GM23338 (cell line): ENCODE measurements around the gene CHKB. TPM values are rescaled to one million over a fixed set of nuclear protein-coding genes. Genes with fewer than 3 reads are reported as not detected.

Experiments
- ATAC-seq: fragments of 200-7000 bp; cut with Tn5 transposase; 3 replicates; pipeline ENCODE4 v1.9.1; 2020
- DNase-seq: peaks from one replicate; pipeline ENCODE4 v3.0.0-alpha.2; 2015; ENCODE audit warnings: low spot score
- H2AFZ ChIP-seq: fragments of 200-600 bp; sonication (generic); 2 replicates; pipeline ENCODE4 v1.8.0; 2016; ENCODE audit warnings: antibody characterized with exemption, mild to moderate bottlenecking, moderate library complexity
- H3F3A ChIP-seq: fragments of 200-600 bp; sonication (generic); replicated peaks from 2 replicates; pipeline ENCODE4 v1.8.0; 2017; ENCODE audit warnings: antibody characterized with exemption, mixed run types, low read depth
- H3K27ac ChIP-seq: fragments of 200-600 bp; sonication (generic); 2 replicates; pipeline ENCODE4 v1.6.1; 2016; ENCODE audit warnings: low read depth
- H3K27me3 ChIP-seq: fragments of 200-600 bp; sonication (generic); 2 replicates; pipeline ENCODE4 v1.8.0; 2016; ENCODE audit warnings: mild to moderate bottlenecking, mixed run types, moderate library complexity; ENCODE audit not compliant: insufficient read depth
- H3K36me3 ChIP-seq: fragments of 200-600 bp; sonication (generic); 2 replicates; pipeline ENCODE4 v1.8.0; 2016; ENCODE audit warnings: mild to moderate bottlenecking; ENCODE audit not compliant: insufficient read depth
- H3K4me1 ChIP-seq: fragments of 200-600 bp; sonication (generic); 2 replicates; pipeline ENCODE4 v1.8.0; 2016; ENCODE audit warnings: mild to moderate bottlenecking, moderate library complexity; ENCODE audit not compliant: insufficient read depth
- H3K4me2 ChIP-seq: fragments of 200-600 bp; sonication (generic); 2 replicates; pipeline ENCODE4 v1.7.1; 2017; ENCODE audit warnings: mixed run types
- H3K4me3 ChIP-seq: fragments of 200-600 bp; sonication (generic); 2 replicates; pipeline ENCODE4 v1.6.1; 2016; ENCODE audit warnings: mixed run types
- H3K79me2 ChIP-seq: fragments of 200-600 bp; sonication (generic); replicated peaks from 2 replicates; pipeline ENCODE4 v1.8.0; 2017; ENCODE audit warnings: mild to moderate bottlenecking; ENCODE audit not compliant: insufficient read depth
- H3K9me2 ChIP-seq: fragments of 200-600 bp; sonication (generic); 2 replicates; pipeline ENCODE4 v1.8.0; 2017; ENCODE audit not compliant: insufficient read depth
- H4K20me1 ChIP-seq: fragments of 200-600 bp; sonication (generic); replicated peaks from 2 replicates; pipeline ENCODE4 v1.8.0; 2017; ENCODE audit warnings: mild to moderate bottlenecking; ENCODE audit not compliant: insufficient read depth
- H3K27ac Mint-ChIP-seq: 2 replicates; pipeline ENCODE4 v1.8.0; 2020; ENCODE audit warnings: inconsistent platforms, mild to moderate bottlenecking, moderate library complexity, mixed read lengths
- H3K27me3 Mint-ChIP-seq: 3 replicates; pipeline ENCODE4 v1.8.0; 2022; ENCODE audit warnings: low read depth, mild to moderate bottlenecking, moderate library complexity, mixed read lengths, inconsistent platforms; ENCODE audit not compliant: insufficient read depth, poor library complexity
- H3K36me3 Mint-ChIP-seq: 3 replicates; pipeline ENCODE4 v1.8.0; 2021; ENCODE audit warnings: low read depth, mild to moderate bottlenecking, inconsistent platforms, moderate library complexity, mixed read lengths
- H3K4me1 Mint-ChIP-seq: 3 replicates; pipeline ENCODE4 v1.8.0; 2020; ENCODE audit warnings: mild to moderate bottlenecking, inconsistent platforms, mixed read lengths
- H3K4me3 Mint-ChIP-seq: 3 replicates; pipeline ENCODE4 v1.8.0; 2021; ENCODE audit warnings: moderate library complexity, mild to moderate bottlenecking, inconsistent platforms, mixed read lengths
- H3K9me3 Mint-ChIP-seq: 3 replicates; pipeline ENCODE4 v1.8.0; 2020; ENCODE audit warnings: moderate library complexity, mild to moderate bottlenecking, inconsistent platforms, mixed read lengths
- CREB1 ChIP-seq: fragments of 250-450 bp; sonication (Bioruptor Pico); IDR thresholded peaks from 2 replicates; pipeline ENCODE4 v1.5.0; 2020; ENCODE audit warnings: low read depth, mild to moderate bottlenecking, moderate library complexity
- CTCF ChIP-seq, 2 experiments: fragments of 200-600 bp in 1 of 2; sonication (generic) in 1 of 2; conservative IDR thresholded peaks; 2 replicates each; pipeline versions ENCODE4 v1.5.1 to v1.6.1; 2016 to 2017; ENCODE audit warnings: antibody characterized with exemption in 2 of 2, low read depth in 2 of 2, mild to moderate bottlenecking in 2 of 2, moderate library complexity in 1 of 2
- ETS1 ChIP-seq: IDR thresholded peaks from 2 replicates; pipeline ENCODE4 v1.6.1; 2016; ENCODE audit warnings: antibody characterized with exemption
- EZH2 ChIP-seq: fragments of 200-600 bp; sonication (generic); IDR thresholded peaks from one replicate; pipeline ENCODE4 v1.8.0; 2017; ENCODE audit warnings: antibody characterized with exemption, mild to moderate bottlenecking, low read depth; ENCODE audit not compliant: unreplicated experiment
- EZH2phosphoT487 ChIP-seq: fragments of 200-600 bp; sonication (generic); IDR thresholded peaks from one replicate; pipeline ENCODE4 v1.8.1; 2018; ENCODE audit warnings: antibody characterized with exemption; ENCODE audit not compliant: unreplicated experiment
- JUNB ChIP-seq: IDR thresholded peaks from one replicate; pipeline ENCODE4 v1.6.1; 2016; ENCODE audit warnings: antibody characterized with exemption; ENCODE audit not compliant: unreplicated experiment
- NANOG ChIP-seq: IDR thresholded peaks from 2 replicates; pipeline ENCODE4 v1.6.1; 2016; ENCODE audit warnings: antibody characterized with exemption, borderline replicate concordance
- REST ChIP-seq: IDR thresholded peaks from one replicate; pipeline ENCODE4 v1.6.1; 2018; ENCODE audit warnings: antibody characterized with exemption; ENCODE audit not compliant: unreplicated experiment
- ZNF114 ChIP-seq: fragments of 250-450 bp; sonication (Bioruptor Pico); IDR thresholded peaks from 2 replicates; pipeline ENCODE4 v1.5.0; 2020; ENCODE audit warnings: mild to moderate bottlenecking, moderate library complexity
- ZNF331 ChIP-seq: fragments of 250-450 bp; sonication (Bioruptor Pico); IDR thresholded peaks from 2 replicates; pipeline ENCODE4 v1.5.0; 2020; ENCODE audit warnings: low read depth, mild to moderate bottlenecking, moderate library complexity
- polyA plus RNA-seq: library from polyadenylated mRNA; unstranded; fragments of >200 nt; fragmentation: Nextera tagmentation; extraction: Ambion mirVana; gene quantifications from 2 replicates; pipeline ENCODE4 v1.2.1, GENCODE V29; 2016
- total RNA-seq: library from RNA; depleted of rRNA; stranded (reverse); fragments of >200 nt; shearing (Covaris generic); gene quantifications from 2 replicates; pipeline ENCODE4 v1.2.3, GENCODE V29; 2014

The CHKB gene
- total and polyA plus RNA-seq, 2 experiments from 2014 or later, result 51.2 to 61.6 TPM

DNA sequence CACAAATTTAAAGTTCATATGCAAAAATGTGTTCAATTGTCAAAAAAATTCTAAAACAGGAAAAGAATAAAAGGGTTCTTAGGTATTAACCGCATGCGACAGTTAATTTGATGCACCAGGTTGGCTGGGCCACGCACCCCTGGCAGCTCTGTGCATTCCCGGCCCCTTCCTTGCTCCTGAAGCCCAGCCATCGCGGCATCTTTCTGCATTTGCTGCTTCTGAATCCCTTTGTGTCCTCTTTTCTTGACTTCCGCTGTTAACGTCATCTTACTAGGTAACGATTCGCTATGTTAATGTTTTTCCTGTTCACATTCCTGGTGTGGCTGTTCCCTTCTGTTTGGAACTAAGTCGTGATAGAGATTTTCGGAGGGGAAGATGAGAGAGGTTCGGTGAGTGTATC is 44.9 kb downstream of the CHKB start:
- Histone ChIP-seq H3K4me2 (no peak overlapping the region), H2AFZ (no peak overlapping the region), H3K9me2 (no peaks in the 10 kb centered on the region), H3K27me3 (peaks cover 21% of the 10 kb centered on the region), H4K20me1 (no peaks in the 10 kb centered on the region; the same call in 1 of the 2 replicates), H3F3A (no peaks in the 10 kb centered on the region), H3K79me2 (no peaks in the 10 kb centered on the region), H3K36me3 (no peaks in the 10 kb centered on the region), H3K4me1 (no peaks in the 10 kb centered on the region), H3K27ac (no peak overlapping the region), H3K4me3 (no peak overlapping the region)
- TF ChIP-seq JUNB (no peak), ETS1 (no peak), EZH2 (no peak), NANOG (no peak), ZNF331 (no peak), CREB1 (CRISPR knock-in tag) (no peak)
- no peak for ATAC-seq
- Mint-ChIP-seq H3K4me3 (no peak overlapping the region), H3K9me3 (no peaks in the 10 kb centered on the region), H3K4me1 (peaks cover 4% of the 10 kb centered on the region; the same call in 1 of the 3 replicates), H3K27me3 (peaks cover 27% of the 10 kb centered on the region), H3K36me3 (no peaks in the 10 kb centered on the region), H3K27ac (no peak overlapping the region)
- no peak for DNase-seq

GRCh38 chr22:50536226-50536625 is 46.4 kb downstream of the CHKB start:
- H3K36me3 ChIP-seq, result no peaks in the 10 kb centered on the region
- Mint-ChIP-seq H3K27me3 (peaks cover 38% of the 10 kb centered on the region), H3K4me1 (peaks cover 4% of the 10 kb centered on the region; the same call in 1 of the 3 replicates), H3K27ac (no peak overlapping the region), H3K4me3 (no peak overlapping the region), H3K9me3 (no peaks in the 10 kb centered on the region), H3K36me3 (no peaks in the 10 kb centered on the region)
- no peaks in the 10 kb centered on the region for H3K9me2 ChIP-seq
- no peak overlapping the region for H3K4me3 ChIP-seq
- ATAC-seq (no peak), DNase-seq (no peak)
- H4K20me1 ChIP-seq, result no peaks in the 10 kb centered on the region; the same call in 1 of the 2 replicates
- no peak overlapping the region for H3K27ac ChIP-seq
- peaks cover 36% of the 10 kb centered on the region for H3K27me3 ChIP-seq
- H3K4me1 ChIP-seq, result 0 out of 2 replicates have a peak, but pooled peaks cover 1% of the 10 kb centered on the region
- H3K4me2 ChIP-seq, result no peak overlapping the region
- no peak overlapping the region for H2AFZ ChIP-seq
- H3F3A ChIP-seq, result no peaks in the 10 kb centered on the region
- no peaks in the 10 kb centered on the region for H3K79me2 ChIP-seq
- TF ChIP-seq CTCF (conservative IDR thresholded peaks at IDR 0.05; ENCODE audit: low read depth in 2 of 2) (no peak), ZNF114 (CRISPR knock-in tag) (no peak), REST (no peak), NANOG (no peak), EZH2 (no peak), EZH2phosphoT487 (no peak), ETS1 (no peak), ZNF331 (no peak), JUNB (no peak)
